Measurements from ENCODE around the gene TOR4A.
"Not testable (repeated sequence)": the region's sequence is repeated elsewhere in the genome, so short reads cannot be mapped to it uniquely, and the experiment has no call there.

The TOR4A gene

GRCh38 chr9:137319011-137319738 lies 41.6 kb downstream of the TOR4A start:
- peak; percentile 60 for DNase-seq (ENCODE audit: low spot score)

GRCh38 chr9:137319739-137320551 lies 42.4 kb downstream of the TOR4A start:
- DNase-seq (ENCODE audit: low spot score) = no peak

- DNase-seq (ENCODE audit: low spot score) = peak; percentile 88
Observed at GRCh38 chr9:137320555-137321384, 43.2 kb downstream of the TOR4A start.

GRCh38 chr9:137321726-137322361 lies 44.3 kb downstream of the TOR4A start:
- no peak for DNase-seq (ENCODE audit: low spot score)

- DNase-seq (ENCODE audit: low spot score) = no peak
Observed at GRCh38 chr9:137323531-137324331, 46.2 kb downstream of the TOR4A start.

GRCh38 chr9:137325124-137325523 lies 47.6 kb downstream of the TOR4A start:
- no peak for DNase-seq (ENCODE audit: low spot score)

GRCh38 chr9:137325799-137326198 lies 48.3 kb downstream of the TOR4A start:
- DNase-seq (ENCODE audit: low spot score) = no peak

GRCh38 chr9:137326445-137327065 lies 49.0 kb downstream of the TOR4A start:
- DNase-seq (ENCODE audit: low spot score) = no peak

GRCh38 chr9:137327641-137328550 lies 50.4 kb downstream of the TOR4A start:
- DNase-seq (ENCODE audit: low spot score) = not testable (repeated sequence)

- not testable (repeated sequence) for DNase-seq (ENCODE audit: low spot score)
Observed at GRCh38 chr9:137329590-137329989, 52.1 kb downstream of the TOR4A start.

- DNase-seq (ENCODE audit: low spot score) = no peak
Observed at GRCh38 chr9:137330689-137331088, 53.2 kb downstream of the TOR4A start.

GRCh38 chr9:137331929-137332328 lies 54.4 kb downstream of the TOR4A start:
- no peak for DNase-seq (ENCODE audit: low spot score)

All from kidney capillary endothelial cell (primary cell).